NCI-H446 treated with DMSO at 0.1 percent for 48 hours (cell line): ENCODE data around the gene CYSRT1.
A peak's percentile ranks its signal among the peaks of the same experiment; 100 is the strongest.

ENCODE experiments used
- DNase-seq: peaks from one replicate; lab custom pipeline; 2025; lab: John Stamatoyannopoulos, UW

CYSRT1 gene

DNA sequence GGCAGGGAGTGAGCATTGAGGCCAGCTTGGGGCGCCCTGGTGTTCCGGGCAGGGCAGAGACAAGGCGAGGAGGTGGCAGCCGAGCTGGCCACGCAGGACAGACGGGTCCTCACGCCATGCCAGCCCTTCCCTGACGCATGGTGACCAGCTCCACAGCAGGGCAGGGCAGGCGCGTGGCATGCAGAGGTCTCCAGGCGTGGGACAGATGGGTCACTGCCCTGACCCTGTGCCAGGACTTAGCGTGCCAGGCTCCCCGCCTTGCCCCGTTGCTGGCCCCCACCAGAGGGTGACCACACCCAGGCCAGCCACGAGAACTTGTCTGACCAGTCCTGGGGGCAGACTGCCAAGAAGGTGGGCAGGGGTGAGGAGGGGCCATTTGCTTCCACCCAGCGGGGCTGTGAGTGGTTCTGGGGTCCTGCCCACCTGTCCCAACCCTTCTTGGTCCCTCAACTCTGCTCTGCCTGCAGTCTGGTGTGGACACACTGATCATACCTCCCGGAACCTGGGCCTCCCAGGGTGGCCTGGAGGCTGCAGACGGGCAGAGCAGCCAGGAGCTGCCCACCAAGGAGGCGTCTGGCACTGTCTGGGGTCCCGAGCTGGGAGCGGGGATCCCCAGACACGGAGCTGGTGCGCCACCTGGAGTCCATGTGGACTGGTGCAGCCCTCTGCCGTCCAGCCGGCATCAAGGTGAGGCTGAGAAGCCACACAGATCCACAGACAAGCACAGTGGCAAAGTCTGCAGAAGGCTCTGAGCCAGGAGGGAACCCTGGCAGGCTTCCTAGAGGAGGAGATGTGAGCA lies 2.3 kb downstream of the CYSRT1 start, which contains the start of gene RNF224:
TSS of gene RNF224 (plus strand) at position 449 of the 799 bp plus-strand sequence. CDS start 834 bp downstream, outside the sequence.
- DNase-seq, result no peak

DNA sequence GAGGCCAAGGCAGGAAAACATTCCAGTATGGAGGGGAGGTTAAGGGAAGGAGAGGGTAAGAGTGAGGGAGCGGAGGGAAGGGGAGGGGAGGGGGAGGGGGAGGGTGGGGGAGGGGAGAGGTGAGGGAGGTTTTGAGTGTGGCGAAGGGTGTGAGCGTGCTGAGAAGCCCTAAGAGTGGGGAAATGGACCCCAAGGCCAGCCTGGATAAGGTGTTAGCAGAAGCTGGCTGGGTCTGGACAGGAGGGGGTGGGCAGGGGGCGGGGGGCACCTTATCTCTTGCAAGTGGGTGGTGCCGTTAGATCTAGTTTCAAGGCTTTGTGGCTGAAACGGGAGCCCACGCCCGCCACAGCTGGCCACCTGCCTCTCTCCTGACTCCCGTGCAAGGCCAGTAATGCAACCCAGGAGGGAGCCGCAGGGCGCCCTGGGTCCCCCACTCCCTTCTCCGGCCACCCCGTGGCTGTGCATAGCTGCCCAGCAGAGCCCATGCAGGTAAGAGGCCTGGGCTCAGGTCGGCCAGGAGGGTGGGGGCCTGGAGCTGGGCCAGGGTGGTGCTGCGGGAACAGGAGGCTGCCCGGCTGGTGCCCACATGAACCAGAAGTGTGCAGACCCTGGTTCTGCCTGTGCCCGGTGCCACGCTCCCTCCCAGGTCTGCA lies 3.0 kb downstream of the CYSRT1 start:
- DNase-seq, result no peak

DNA sequence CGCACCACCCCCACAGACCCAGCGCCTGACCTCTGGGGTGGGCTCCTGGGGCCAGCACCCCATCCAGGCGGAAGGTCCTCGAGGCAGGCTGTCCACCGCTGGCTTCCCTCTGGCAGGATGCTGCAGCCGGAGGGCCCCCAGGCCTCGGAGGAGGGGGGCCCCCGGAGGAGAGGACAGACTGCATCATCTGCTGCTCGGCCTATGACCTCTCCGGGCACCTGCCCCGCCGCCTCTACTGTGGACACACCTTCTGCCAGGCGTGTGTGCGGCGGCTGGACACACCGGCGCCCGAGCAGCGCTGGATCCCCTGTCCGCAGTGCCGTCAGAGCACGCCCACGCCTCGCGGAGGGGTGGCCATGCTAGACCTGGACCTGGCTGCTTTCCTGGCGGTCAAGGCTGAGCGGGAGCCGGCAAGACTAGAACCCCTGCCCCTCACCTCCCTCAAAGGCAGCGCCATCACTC lies 3.6 kb downstream of the CYSRT1 start:
- no peak for DNase-seq

- no peak for DNase-seq
These were observed 4.3 kb downstream of the CYSRT1 start for GRCh38 chr9:137228968-137229896.

DNA sequence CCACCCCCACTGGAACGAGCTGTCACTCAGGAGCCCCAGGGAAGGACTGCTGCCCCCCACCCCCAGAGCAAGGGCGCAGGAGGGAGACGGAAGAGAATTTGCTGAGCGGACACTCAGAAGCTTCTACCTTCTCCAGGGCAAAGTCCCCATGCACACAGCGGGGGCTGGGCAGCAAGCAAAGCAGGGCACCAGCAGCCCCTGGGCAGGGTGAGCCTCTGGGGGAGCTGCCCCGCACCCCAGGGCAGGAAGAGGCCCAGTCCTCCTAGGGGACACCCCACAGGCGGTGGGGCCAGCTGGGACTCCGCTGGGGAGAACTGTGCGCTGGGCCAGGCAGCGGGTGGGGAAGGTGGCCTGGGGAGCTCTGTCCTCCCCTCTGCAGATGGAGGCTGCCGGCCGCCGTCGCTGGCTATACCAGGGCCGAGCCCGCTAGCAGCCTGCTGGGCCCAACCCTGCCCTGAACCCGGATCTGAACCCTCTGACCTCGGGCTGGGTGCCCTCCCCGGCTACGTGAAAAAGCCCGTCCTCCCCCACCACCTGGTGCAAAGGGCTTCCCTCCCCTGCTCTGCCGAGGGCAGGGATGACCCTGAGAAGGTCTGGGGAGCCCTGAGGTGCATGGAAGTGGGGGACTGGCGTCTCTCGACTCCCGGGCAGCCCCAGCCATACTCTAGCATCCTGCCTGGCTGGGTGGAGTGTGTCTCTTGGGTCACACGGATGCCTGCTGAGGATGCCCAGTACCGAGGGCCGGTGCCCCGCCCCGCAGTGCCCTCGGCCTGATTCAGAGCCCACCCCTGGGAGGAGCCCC lies 5.1 kb downstream of the CYSRT1 start:
- DNase-seq, result no peak

- DNase-seq, result no peak
These were observed 5.9 kb downstream of the CYSRT1 start, which contains the start of gene SLC34A3 for GRCh38 chr9:137230705-137231371. Gene SLC34A3, plus strand, starts transcription at chr9:137230901. Its CDS starts 802 bp downstream, at chr9:137231703.

GRCh38 chr9:137231372-137232039 lies 6.5 kb downstream of the CYSRT1 start:
- no peak for DNase-seq

- DNase-seq, result no peak
These were observed 7.1 kb downstream of the CYSRT1 start for GRCh38 chr9:137232101-137232500.

DNA sequence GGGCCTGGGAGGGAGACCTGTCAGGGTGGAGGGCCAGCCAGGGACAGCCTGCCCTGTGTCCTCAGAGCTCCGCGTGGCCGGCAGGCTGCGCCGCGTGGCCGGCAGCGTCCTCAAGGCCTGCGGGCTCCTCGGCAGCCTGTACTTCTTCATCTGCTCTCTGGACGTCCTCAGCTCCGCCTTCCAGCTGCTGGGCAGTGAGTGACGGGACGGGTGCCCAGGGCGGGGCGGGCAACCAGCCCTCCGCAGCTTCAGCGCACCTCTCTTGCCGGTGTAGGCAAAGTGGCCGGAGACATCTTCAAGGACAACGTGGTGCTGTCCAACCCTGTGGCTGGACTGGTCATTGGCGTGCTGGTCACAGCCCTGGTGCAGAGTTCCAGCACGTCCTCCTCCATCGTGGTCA lies 7.5 kb downstream of the CYSRT1 start:
- DNase-seq, result no peak

DNA sequence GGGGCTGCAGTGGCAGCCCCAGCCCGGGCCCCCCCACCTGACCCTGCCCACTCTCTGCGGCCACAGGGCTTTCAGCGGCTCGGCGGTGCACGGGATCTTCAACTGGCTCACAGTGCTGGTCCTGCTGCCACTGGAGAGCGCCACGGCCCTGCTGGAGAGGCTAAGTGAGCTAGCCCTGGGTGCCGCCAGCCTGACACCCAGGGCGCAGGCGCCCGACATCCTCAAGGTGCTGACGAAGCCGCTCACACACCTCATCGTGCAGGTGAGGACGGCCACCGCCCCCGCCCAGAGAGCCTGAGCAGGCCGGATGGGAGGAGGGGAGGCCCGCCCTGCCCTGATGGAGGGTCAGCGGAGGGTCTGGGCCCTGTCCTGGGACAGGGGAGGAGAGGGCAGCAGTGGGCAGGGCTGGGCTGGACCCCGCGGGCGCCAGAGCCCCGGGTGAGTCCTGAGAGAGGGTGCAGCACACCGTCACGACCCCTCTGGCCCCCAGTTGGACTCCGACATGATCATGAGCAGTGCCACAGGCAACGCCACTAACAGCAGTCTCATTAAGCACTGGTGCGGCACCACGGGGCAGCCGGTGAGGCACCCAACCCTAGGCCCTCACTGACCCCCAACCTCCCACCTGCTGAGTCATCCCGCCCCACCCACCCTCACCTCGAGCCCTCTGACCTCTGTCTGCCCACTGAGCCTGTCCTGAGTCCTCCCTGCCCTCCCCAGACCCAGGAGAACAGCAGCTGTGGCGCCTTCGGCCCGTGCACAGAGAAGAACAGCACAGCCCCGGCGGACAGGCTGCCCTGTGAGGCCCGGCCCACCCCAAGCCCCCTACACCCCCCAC lies 8.4 kb downstream of the CYSRT1 start:
- no peak for DNase-seq

DNA sequence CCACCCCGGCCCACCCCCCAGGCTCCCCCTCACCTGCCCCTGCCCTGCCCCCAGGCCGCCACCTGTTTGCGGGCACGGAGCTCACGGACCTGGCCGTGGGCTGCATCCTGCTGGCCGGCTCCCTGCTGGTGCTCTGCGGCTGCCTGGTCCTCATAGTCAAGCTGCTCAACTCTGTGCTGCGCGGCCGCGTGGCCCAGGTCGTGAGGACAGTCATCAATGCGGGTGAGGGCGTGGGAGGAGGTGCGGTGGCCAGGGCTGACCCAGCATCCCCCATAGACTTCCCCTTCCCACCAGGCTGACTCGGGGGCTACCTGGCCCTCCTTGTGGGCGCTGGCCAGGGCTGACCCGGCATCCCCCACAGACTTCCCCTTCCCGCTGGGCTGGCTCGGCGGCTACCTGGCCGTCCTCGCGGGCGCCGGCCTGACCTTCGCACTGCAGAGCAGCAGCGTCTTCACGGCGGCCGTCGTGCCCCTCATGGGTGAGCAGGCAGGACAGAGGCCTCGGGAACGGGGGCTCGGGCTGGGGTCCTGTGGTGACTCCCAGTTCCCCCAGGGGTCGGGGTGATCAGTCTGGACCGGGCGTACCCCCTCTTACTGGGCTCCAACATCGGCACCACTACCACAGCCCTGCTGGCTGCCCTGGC lies 9.2 kb downstream of the CYSRT1 start:
- DNase-seq, result no peak

DNA sequence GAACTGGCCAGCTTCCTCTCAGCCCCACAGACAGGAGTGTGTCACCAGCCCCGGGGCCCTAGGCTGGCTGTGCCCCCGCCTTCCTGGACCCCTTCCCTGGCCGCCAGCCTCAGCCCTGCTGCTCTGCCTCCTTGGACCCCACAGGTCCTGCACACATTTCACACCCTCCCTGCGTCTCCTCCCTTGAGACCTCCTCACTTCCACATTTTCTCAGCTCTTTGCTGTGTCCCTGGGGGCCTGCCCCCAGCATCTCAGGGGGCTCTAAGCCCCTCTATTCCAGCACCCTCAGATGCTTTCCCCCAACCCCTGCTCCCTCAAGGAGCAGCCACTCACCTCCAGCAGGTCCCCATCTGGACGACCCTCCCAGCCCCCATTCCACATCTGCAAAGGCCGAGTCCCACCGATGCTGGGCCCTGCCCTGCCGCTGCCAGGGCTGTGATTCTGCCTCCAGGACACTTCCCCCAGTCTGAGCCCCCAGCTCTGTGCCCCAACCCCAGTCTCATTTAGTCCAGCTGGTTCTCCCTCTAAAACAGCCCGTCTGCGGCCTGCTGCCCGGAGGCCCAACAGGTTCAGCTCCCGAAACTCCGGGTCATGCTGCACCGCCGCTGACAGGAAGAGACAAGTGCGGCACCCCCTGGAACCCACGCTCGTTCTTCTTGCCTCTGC lies 9.9 kb downstream of the CYSRT1 start:
- DNase-seq, result no peak

DNA sequence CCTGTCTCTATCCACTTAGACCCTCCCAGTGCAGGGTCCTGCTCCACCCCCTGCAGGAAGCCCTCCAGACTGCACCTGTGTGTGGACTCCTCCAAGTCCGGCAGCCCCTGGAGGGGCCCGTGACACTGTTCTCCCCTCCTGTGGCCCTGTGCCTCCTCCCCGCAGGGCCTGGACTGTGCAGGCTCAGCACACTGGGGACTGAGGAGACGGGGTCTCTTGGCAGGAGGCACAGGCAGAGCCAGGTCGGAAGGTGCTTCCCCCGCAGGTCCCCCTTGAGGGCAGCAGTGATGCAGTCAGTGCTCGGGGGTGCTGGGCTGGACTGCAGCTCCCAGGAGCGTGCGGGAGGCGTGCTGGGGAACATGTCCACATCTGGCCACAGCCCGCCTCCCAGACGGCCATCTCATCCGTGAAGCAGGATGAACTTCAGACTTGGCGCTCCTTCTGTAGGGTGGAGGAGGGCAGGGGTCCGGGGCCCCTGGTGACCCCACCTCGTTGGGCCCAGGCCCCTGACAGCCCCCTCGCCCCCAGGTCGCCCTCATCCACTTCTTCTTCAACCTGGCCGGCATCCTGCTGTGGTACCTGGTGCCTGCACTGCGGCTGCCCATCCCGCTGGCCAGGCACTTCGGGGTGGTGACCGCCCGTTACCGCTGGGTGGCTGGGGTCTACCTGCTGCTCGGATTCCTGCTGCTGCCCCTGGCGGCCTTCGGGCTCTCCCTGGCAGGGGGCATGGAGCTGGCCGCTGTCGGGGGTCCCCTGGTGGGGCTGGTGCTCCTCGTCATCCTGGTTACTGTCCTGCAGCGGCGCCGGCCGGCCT lies 10.7 kb downstream of the CYSRT1 start:
- DNase-seq, result no peak

GRCh38 chr9:137236238-137236935 lies 11.4 kb downstream of the CYSRT1 start:
- peak; percentile 17 for DNase-seq

DNA sequence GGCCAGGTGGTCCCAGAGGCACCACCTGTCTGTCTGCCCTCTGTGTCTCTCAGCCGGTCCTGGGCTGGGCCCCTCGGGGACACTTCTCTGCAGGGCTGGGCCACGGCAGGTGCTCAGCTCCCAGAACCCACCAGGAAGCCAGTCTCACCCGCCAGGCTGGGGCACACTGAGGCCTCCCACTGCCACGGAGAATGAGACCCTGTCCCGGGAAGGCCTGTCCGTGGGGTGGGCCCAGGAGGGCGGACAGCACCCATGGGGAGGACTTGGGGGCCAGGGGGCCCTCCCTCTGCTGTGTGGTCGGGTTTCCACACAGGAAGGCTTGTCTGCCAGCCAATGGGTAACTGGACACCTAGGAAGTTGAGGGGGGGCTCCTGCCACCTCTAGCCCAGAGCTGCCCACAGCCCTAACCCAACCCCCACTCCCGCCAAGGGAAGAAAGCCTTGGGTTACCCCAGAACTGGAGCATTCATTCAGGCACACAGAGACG lies 12.0 kb downstream of the CYSRT1 start:
- no peak for DNase-seq
